IMR-90 (cell line): Measurements from ENCODE around the gene TSPAN14. TPM values are rescaled to one million over a fixed set of nuclear protein-coding genes. Genes with fewer than 3 reads are reported as not detected.

Experiments
- ATAC-seq: fragments of 200-7000 bp; cut with Tn5 transposase; 2 replicates; pipeline ENCODE4 v1.9.1; 2020; ENCODE audit warnings: low read depth, mild to moderate bottlenecking, moderate library complexity
- BruUV-seq: library from RNA; stranded (reverse); fragments of 400-500 nt; replicated peaks from 2 replicates; lab custom pipeline; 2021; lab: Mats Ljungman, UMichigan
- CTCF ChIA-PET: fragments of 300-600 bp; formaldehyde crosslinking; extraction: SDS; loops from one replicate; lab custom pipeline; 2021; ENCODE audit warnings: antibody characterized with exemption; lab: Yijun Ruan, JAX
- POLR2A ChIA-PET: fragments of 300-600 bp; sonication (Branson Sonifier 250); formaldehyde crosslinking; loops from one replicate; lab custom pipeline; 2022; ENCODE audit warnings: antibody characterized with exemption; ENCODE audit not compliant: unreplicated experiment; lab: Charles Lee
- DNase-seq: peaks from one replicate; pipeline ENCODE4 v3.0.0; 2013
- H2AFZ ChIP-seq: replicated peaks from 2 replicates; pipeline ENCODE3; 2013; ENCODE audit warnings: low read length, mild to moderate bottlenecking; ENCODE audit not compliant: poor library complexity
- H2AK5ac ChIP-seq: 2 replicates; pipeline ENCODE4 v1.6.1; 2013; ENCODE audit warnings: low read depth, low read length, inconsistent platforms
- H2AK9ac ChIP-seq: replicated peaks from 2 replicates; pipeline ENCODE3; 2013; ENCODE audit warnings: mild to moderate bottlenecking, low read depth, low read length, moderate library complexity; ENCODE audit not compliant: poor library complexity
- H2BK120ac ChIP-seq: 2 replicates; pipeline ENCODE4 v1.6.1; 2013; ENCODE audit warnings: low read depth, low read length, inconsistent platforms
- H2BK15ac ChIP-seq: 3 replicates; pipeline ENCODE4 v1.6.1; 2013; ENCODE audit warnings: low read depth, low read length, inconsistent platforms
- H2BK20ac ChIP-seq: 2 replicates; pipeline ENCODE4 v1.6.1; 2013; ENCODE audit warnings: low read depth, mild to moderate bottlenecking, inconsistent platforms, low read length, moderate library complexity
- H2BK5ac ChIP-seq: 2 replicates; pipeline ENCODE4 v1.6.1; 2013; ENCODE audit warnings: mild to moderate bottlenecking, low read depth, low read length, inconsistent platforms; ENCODE audit not compliant: poor library complexity, severe bottlenecking
- H3K14ac ChIP-seq: replicated peaks from 2 replicates; pipeline ENCODE4 v1.6.1; 2013; ENCODE audit warnings: low read depth, low read length, inconsistent platforms
- H3K18ac ChIP-seq: 2 replicates; pipeline ENCODE4 v1.6.1; 2013; ENCODE audit warnings: low read depth, low read length, control low read depth
- H3K23ac ChIP-seq: 2 replicates; pipeline ENCODE4 v1.6.1; 2013; ENCODE audit warnings: low read depth, low read length, inconsistent platforms
- H3K27ac ChIP-seq: 2 replicates; pipeline ENCODE4 v1.5.1; 2013; ENCODE audit warnings: mild to moderate bottlenecking, control low read depth, low read length; ENCODE audit not compliant: insufficient read depth
- H3K27me3 ChIP-seq: 2 replicates; pipeline ENCODE4 v1.6.1; 2013; ENCODE audit warnings: low read length; ENCODE audit not compliant: control insufficient read depth, insufficient read depth
- H3K36me3 ChIP-seq: 2 replicates; pipeline ENCODE4 v1.6.1; 2013; ENCODE audit warnings: low read length, mixed read lengths; ENCODE audit not compliant: control insufficient read depth, insufficient read depth
- H3K4ac ChIP-seq: 2 replicates; pipeline ENCODE4 v1.6.1; 2013; ENCODE audit warnings: low read depth, low read length, inconsistent platforms
- H3K4me1 ChIP-seq: 2 replicates; pipeline ENCODE4 v1.6.1; 2013; ENCODE audit warnings: low read length, mixed read lengths; ENCODE audit not compliant: control insufficient read depth, insufficient read depth
- H3K4me2 ChIP-seq: 2 replicates; pipeline ENCODE4 v1.6.1; 2013; ENCODE audit warnings: low read depth, mild to moderate bottlenecking, control low read depth, low read length, moderate library complexity
- H3K4me3 ChIP-seq: 2 replicates; pipeline ENCODE4 v1.5.1; 2013; ENCODE audit warnings: low read depth, mild to moderate bottlenecking, control low read depth, low read length, moderate library complexity; ENCODE audit not compliant: insufficient read depth
- H3K56ac ChIP-seq: 2 replicates; pipeline ENCODE4 v1.6.1; 2013; ENCODE audit warnings: low read length, inconsistent platforms; ENCODE audit not compliant: insufficient read depth; ENCODE audit errors: extremely low read depth
- H3K79me1 ChIP-seq, 2 experiments: 2 replicates each; pipeline ENCODE4 v1.6.1; 2013; ENCODE audit warnings: low read length in 2 of 2, inconsistent platforms in 1 of 2, low read depth in 1 of 2
- H3K9ac ChIP-seq: 2 replicates; pipeline ENCODE4 v1.6.1; 2013; ENCODE audit warnings: low read depth, low read length, control low read depth
- H3K9me1 ChIP-seq: 2 replicates; pipeline ENCODE4 v1.6.1; 2013; ENCODE audit warnings: low read length, inconsistent platforms; ENCODE audit not compliant: insufficient read depth
- H3K9me3 ChIP-seq: 2 replicates; pipeline ENCODE4 v1.6.1; 2013; ENCODE audit warnings: low read length; ENCODE audit not compliant: control insufficient read depth, insufficient read depth
- H4K20me1 ChIP-seq: 2 replicates; pipeline ENCODE4 v1.6.1; 2013; ENCODE audit warnings: low read length, inconsistent platforms; ENCODE audit not compliant: insufficient read depth
- H4K5ac ChIP-seq: 2 replicates; pipeline ENCODE4 v1.6.1; 2013; ENCODE audit warnings: mild to moderate bottlenecking, low read depth, low read length, control low read depth
- H4K8ac ChIP-seq, 2 experiments: 2 replicates each; pipeline ENCODE4 v1.6.1; 2013; ENCODE audit warnings: low read depth in 2 of 2, low read length in 2 of 2, control low read depth in 1 of 2, inconsistent platforms in 1 of 2
- H4K91ac ChIP-seq: 2 replicates; pipeline ENCODE4 v1.6.1; 2013; ENCODE audit warnings: low read depth, low read length, inconsistent platforms; ENCODE audit not compliant: insufficient read depth
- BHLHE40 ChIP-seq: fragments of 150-350 bp; IDR thresholded peaks from 2 replicates; pipeline ENCODE4 v1.6.1; 2016; ENCODE audit warnings: mild to moderate bottlenecking, low read depth, low read length
- CEBPB ChIP-seq: IDR thresholded peaks from 2 replicates; pipeline ENCODE4 v1.6.1; 2012; ENCODE audit warnings: low read depth, low read length, improper control_type of control experiment
- CHD1 ChIP-seq: IDR thresholded peaks from 2 replicates; pipeline ENCODE4 v1.6.1; 2012; ENCODE audit warnings: low read depth, low read length, improper control_type of control experiment
- CTCF ChIP-seq: conservative IDR thresholded peaks from 2 replicates; pipeline ENCODE4 v1.5.1; 2012; ENCODE audit warnings: mild to moderate bottlenecking, low read depth, low read length, improper control_type of control experiment
- FOS ChIP-seq: fragments of 150-350 bp; IDR thresholded peaks from 2 replicates; pipeline ENCODE4 v1.6.1; 2016; ENCODE audit warnings: low read depth, low read length
- MAFK ChIP-seq: IDR thresholded peaks from 2 replicates; pipeline ENCODE4 v1.6.1; 2012; ENCODE audit warnings: low read depth, low read length, improper control_type of control experiment
- MAZ ChIP-seq: IDR thresholded peaks from 2 replicates; pipeline ENCODE4 v1.6.1; 2012; ENCODE audit warnings: low read depth, mild to moderate bottlenecking, low read length, improper control_type of control experiment, moderate library complexity, borderline replicate concordance
- MXI1 ChIP-seq: IDR thresholded peaks from 2 replicates; pipeline ENCODE4 v1.6.1; 2012; ENCODE audit warnings: low read depth, mild to moderate bottlenecking, low read length, moderate library complexity, borderline replicate concordance
- NFE2L2 ChIP-seq: fragments of 150-350 bp; IDR thresholded peaks from 2 replicates; pipeline ENCODE4 v1.6.1; 2016; ENCODE audit warnings: low read depth, mild to moderate bottlenecking, low read length
- POLR2A ChIP-seq: IDR thresholded peaks from 2 replicates; pipeline ENCODE4 v1.6.1; 2012; ENCODE audit warnings: mild to moderate bottlenecking, low read depth, low read length
- RAD21 ChIP-seq: IDR thresholded peaks from 2 replicates; pipeline ENCODE4 v1.6.1; 2012; ENCODE audit warnings: low read length, improper control_type of control experiment
- RCOR1 ChIP-seq: IDR thresholded peaks from 2 replicates; pipeline ENCODE4 v1.6.1; 2012; ENCODE audit warnings: mild to moderate bottlenecking, low read length, improper control_type of control experiment; ENCODE audit not compliant: insufficient replicate concordance
- RFX5 ChIP-seq: IDR thresholded peaks from 2 replicates; pipeline ENCODE4 v1.8.0; 2012; ENCODE audit warnings: low read depth, mild to moderate bottlenecking, low read length, moderate library complexity
- SMC3 ChIP-seq: fragments of 150-350 bp; IDR thresholded peaks from 2 replicates; pipeline ENCODE4 v1.6.1; 2016; ENCODE audit warnings: low read depth, mild to moderate bottlenecking, antibody characterized with exemption, low read length, moderate library complexity
- WGBS, 2 experiments: methylation state at CpG; one replicate each; pipeline versions ENCODE4 v1.1.5 to v1.1.7; 2013; ENCODE audit warnings: missing lambda C conversion rate in 2 of 2; ENCODE audit not compliant: insufficient read length in 1 of 2; ENCODE audit errors: extremely low coverage in 2 of 2; 5-methylcytosine and 5-hydroxymethylcytosine counted together
- dilution Hi-C: fragments of 300-500 bp; cut with HindIII; formaldehyde crosslinking; loops from one replicate; pipeline ENCODE4 v1.14.3; 2018; ENCODE audit warnings: low sequenced_read_pairs; ENCODE audit not compliant: unreplicated experiment
- in situ Hi-C: fragments of 300-500 bp; cut with MboI; formaldehyde crosslinking; loops from 3 replicates; pipeline ENCODE4 v1.14.3; 2019; ENCODE audit warnings: low sequenced_read_pairs, inconsistent platforms, mixed read lengths
- intact Hi-C: fragments of 100-400 bp; cut with micrococcal nuclease; formaldehyde crosslinking; loops from 2 replicates; pipeline ENCODE4 v1.10.0; 2022
- polyA plus RNA-seq, 3 experiments: library from polyadenylated mRNA; depleted of rRNA; stranded (reverse); fragments of >200 nt; gene quantifications; 2 replicates each; pipeline ENCODE4 v1.2.3, GENCODE V29; 2012; ENCODE audit warnings: low replicate concordance in 1 of 3
- total RNA-seq: library from RNA; depleted of rRNA; stranded (reverse); fragments of >200 nt; gene quantifications from 2 replicates; pipeline ENCODE4 v1.2.3, GENCODE V29; 2012
- TF ChIP-seq, protein P1 (sequence below): fragments of 150-350 bp; IDR thresholded peaks from 2 replicates; pipeline ENCODE4 v1.6.1; 2016; ENCODE audit warnings: low read depth, mild to moderate bottlenecking, low read length, moderate library complexity, borderline replicate concordance
- TF ChIP-seq, protein P2 (sequence below): fragments of 150-350 bp; IDR thresholded peaks from 2 replicates; pipeline ENCODE4 v1.6.1; 2017; ENCODE audit warnings: mild to moderate bottlenecking, antibody characterized with exemption, low read length, low read depth

Gene TSPAN14
- total and polyA plus RNA-seq, 2 of the 4 experiments (the other 2 are of a cell fraction), result 18.5 to 43.0 TPM

DNA sequence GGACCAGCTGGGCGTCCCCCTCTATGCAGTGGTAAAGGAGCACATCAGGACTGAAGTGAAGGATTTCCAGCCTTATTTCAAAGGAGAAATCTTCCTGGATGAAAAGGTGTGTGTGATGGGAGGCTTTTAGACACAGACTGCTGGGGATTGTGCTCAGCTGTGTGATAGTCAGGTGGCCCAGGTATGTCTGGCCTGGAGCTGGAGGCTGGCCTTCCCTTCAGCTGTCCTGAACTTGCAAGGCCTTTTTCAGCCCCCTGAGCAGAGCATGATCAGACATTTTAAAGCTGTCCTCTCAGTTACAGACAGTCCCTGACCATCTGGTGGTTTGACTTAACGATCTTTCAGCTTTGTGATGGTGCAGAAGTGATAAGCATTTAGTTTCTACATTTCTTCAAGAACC is 28.2 kb upstream of the TSPAN14 start:
- ChIA-PET CTCF (interaction anchor here (1.5 kb wide), 1 partner anchor 171 kb away, joined by 3 read pairs; no protein-coding TSS in a partner anchor), POLR2A (no interaction called here)
- no peak overlapping the region for H2BK120ac ChIP-seq
- no CpG with 5 or more reads among the region's 2 CpGs for WGBS, 2 experiments
- H4K5ac ChIP-seq, result no peak overlapping the region
- no peaks in the 10 kb centered on the region for H3K9me1 ChIP-seq
- no peak overlapping the region for H2BK15ac ChIP-seq
- H3K4me2 ChIP-seq, result no peak overlapping the region
- H4K8ac ChIP-seq, result no peak overlapping the region
- H2AFZ ChIP-seq, result no peak overlapping the region
- no peak overlapping the region for H4K91ac ChIP-seq
- H4K20me1 ChIP-seq, result no peaks in the 10 kb centered on the region
- no peak overlapping the region for H3K14ac ChIP-seq
- no peak overlapping the region for H3K56ac ChIP-seq
- dilution Hi-C loops (no loop called here), intact Hi-C loops (no loop called here), in situ Hi-C loops (loop anchor here (25.0 kb wide), 1 partner anchor 486 kb away; no protein-coding TSS in a partner anchor)
- TF ChIP-seq, protein P1, sequence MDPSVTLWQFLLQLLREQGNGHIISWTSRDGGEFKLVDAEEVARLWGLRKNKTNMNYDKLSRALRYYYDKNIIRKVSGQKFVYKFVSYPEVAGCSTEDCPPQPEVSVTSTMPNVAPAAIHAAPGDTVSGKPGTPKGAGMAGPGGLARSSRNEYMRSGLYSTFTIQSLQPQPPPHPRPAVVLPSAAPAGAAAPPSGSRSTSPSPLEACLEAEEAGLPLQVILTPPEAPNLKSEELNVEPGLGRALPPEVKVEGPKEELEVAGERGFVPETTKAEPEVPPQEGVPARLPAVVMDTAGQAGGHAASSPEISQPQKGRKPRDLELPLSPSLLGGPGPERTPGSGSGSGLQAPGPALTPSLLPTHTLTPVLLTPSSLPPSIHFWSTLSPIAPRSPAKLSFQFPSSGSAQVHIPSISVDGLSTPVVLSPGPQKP, result no peak
- TF ChIP-seq, protein P2, sequence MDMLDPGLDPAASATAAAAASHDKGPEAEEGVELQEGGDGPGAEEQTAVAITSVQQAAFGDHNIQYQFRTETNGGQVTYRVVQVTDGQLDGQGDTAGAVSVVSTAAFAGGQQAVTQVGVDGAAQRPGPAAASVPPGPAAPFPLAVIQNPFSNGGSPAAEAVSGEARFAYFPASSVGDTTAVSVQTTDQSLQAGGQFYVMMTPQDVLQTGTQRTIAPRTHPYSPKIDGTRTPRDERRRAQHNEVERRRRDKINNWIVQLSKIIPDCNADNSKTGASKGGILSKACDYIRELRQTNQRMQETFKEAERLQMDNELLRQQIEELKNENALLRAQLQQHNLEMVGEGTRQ, result no peak
- TF ChIP-seq MXI1 (no peak), MAZ (no peak), FOS (no peak), CTCF (no peak), BHLHE40 (no peak), MAFK (no peak), CEBPB (no peak), RFX5 (no peak), CHD1 (no peak), POLR2A (no peak), SMC3 (no peak), RCOR1 (no peak), RAD21 (no peak), NFE2L2 (no peak)
- H2BK20ac ChIP-seq, result no peak overlapping the region
- H3K27me3 ChIP-seq, result no peaks in the 10 kb centered on the region; the same call in 1 of the 2 replicates
- no peak for ATAC-seq
- no peak overlapping the region for H3K18ac ChIP-seq
- H3K4ac ChIP-seq, result no peak overlapping the region
- H3K9ac ChIP-seq, result no peak overlapping the region
- no peak overlapping the region for H3K27ac ChIP-seq
- no peak overlapping the region for H3K4me3 ChIP-seq
- BruUV-seq, result no TSS peak
- no peak overlapping the region for H2AK5ac ChIP-seq
- H2BK5ac ChIP-seq, result no peak overlapping the region
- H3K9me3 ChIP-seq, result no peaks in the 10 kb centered on the region
- no peaks in the 10 kb centered on the region for H3K79me1 ChIP-seq
- no peak for DNase-seq
- no peak overlapping the region for H2AK9ac ChIP-seq
- no peaks in the 10 kb centered on the region for H3K4me1 ChIP-seq
- no peak overlapping the region for H3K23ac ChIP-seq
- peaks cover 3% of the 10 kb centered on the region; the same call in 1 of the 2 replicates for H3K36me3 ChIP-seq
